ENCODE results near the gene BIRC6. TPM values are rescaled to one million over a fixed set of nuclear protein-coding genes. Genes with fewer than 3 reads are reported as not detected.
"Not testable (repeated sequence)": the region's sequence is repeated elsewhere in the genome, so short reads cannot be mapped to it uniquely, and the experiment has no call there.

Gene BIRC6
- total and polyA plus RNA-seq, 4 donors, result 60.2 to 241 (median 82.0) TPM

GRCh38 chr2:32514946-32515345 is 158.1 kb downstream of the BIRC6 start:
- H3K9me3 ChIP-seq (ENCODE audit: control insufficient read depth, insufficient read depth, low read length), result no peaks in the 10 kb centered on the region

GRCh38 chr2:32516567-32516966 is 159.7 kb downstream of the BIRC6 start:
- Histone ChIP-seq H3K4me1 (ENCODE audit: control insufficient read depth, insufficient read depth, low read length) (no peaks in the 10 kb centered on the region), H3K9me3 (ENCODE audit: control insufficient read depth, insufficient read depth, low read length) (no peaks in the 10 kb centered on the region), H3K27ac (ENCODE audit: low read depth, low read length) (no peak overlapping the region), H3K27me3 (ENCODE audit: control insufficient read depth, insufficient read depth, low read length) (no peaks in the 10 kb centered on the region), H3K36me3 (ENCODE audit: control insufficient read depth, insufficient read depth, low read length) (peaks cover 28% of the 10 kb centered on the region), H3K4me3 (ENCODE audit: low read depth, low read length) (no peak overlapping the region)
- no CpG with 5 or more reads among the region's 1 CpG for WGBS (ENCODE audit: insufficient coverage)
- DNase-seq (ENCODE audit: low read depth in 4 of 6, low spot score in 6 of 6), result no peak

More at GRCh38 chr2:32514946-32515345, 158.1 kb downstream of the BIRC6 start:
- Histone ChIP-seq H3K4me3 (ENCODE audit: low read depth, low read length) (no peak overlapping the region), H3K27me3 (ENCODE audit: control insufficient read depth, insufficient read depth, low read length) (no peaks in the 10 kb centered on the region), H3K4me1 (ENCODE audit: control insufficient read depth, insufficient read depth, low read length) (no peaks in the 10 kb centered on the region), H3K27ac (ENCODE audit: low read depth, low read length) (no peak overlapping the region), H3K36me3 (ENCODE audit: control insufficient read depth, insufficient read depth, low read length) (peaks cover 22% of the 10 kb centered on the region)
- DNase-seq (ENCODE audit: low read depth in 4 of 6, low spot score in 6 of 6), result no peak
- WGBS (ENCODE audit: insufficient coverage), result 100% methylated on average over 2 of the region's 2 CpGs

GRCh38 chr2:32522770-32523169 is 165.9 kb downstream of the BIRC6 start:
- no peak for DNase-seq (ENCODE audit: low read depth in 4 of 6, low spot score in 6 of 6)
- WGBS (ENCODE audit: insufficient coverage), result 100% methylated on average over 1 of the region's 3 CpGs
- Histone ChIP-seq H3K27me3 (ENCODE audit: control insufficient read depth, insufficient read depth, low read length) (no peaks in the 10 kb centered on the region), H3K9me3 (ENCODE audit: control insufficient read depth, insufficient read depth, low read length) (no peaks in the 10 kb centered on the region), H3K4me1 (ENCODE audit: control insufficient read depth, insufficient read depth, low read length) (no peaks in the 10 kb centered on the region), H3K27ac (ENCODE audit: low read depth, low read length) (no peak overlapping the region), H3K4me3 (ENCODE audit: low read depth, low read length) (no peak overlapping the region), H3K36me3 (ENCODE audit: control insufficient read depth, insufficient read depth, low read length) (peaks cover 17% of the 10 kb centered on the region)

GRCh38 chr2:32523686-32524085 is 166.9 kb downstream of the BIRC6 start:
- H3K36me3 ChIP-seq (ENCODE audit: control insufficient read depth, insufficient read depth, low read length), result peaks cover 17% of the 10 kb centered on the region
- 100% methylated on average over 1 of the region's 6 CpGs for WGBS (ENCODE audit: insufficient coverage)
- peak in 1 of 6 donors; percentile 1 for DNase-seq (ENCODE audit: low read depth in 4 of 6, low spot score in 6 of 6)

GRCh38 chr2:32532341-32532740 is 175.5 kb downstream of the BIRC6 start:
- no peak overlapping the region for H3K4me3 ChIP-seq (ENCODE audit: low read depth, low read length)
- no peak for DNase-seq (ENCODE audit: low read depth in 4 of 6, low spot score in 6 of 6)
- no peaks in the 10 kb centered on the region for H3K27me3 ChIP-seq (ENCODE audit: control insufficient read depth, insufficient read depth, low read length)
- H3K4me1 ChIP-seq (ENCODE audit: control insufficient read depth, insufficient read depth, low read length), result no peaks in the 10 kb centered on the region
- H3K27ac ChIP-seq (ENCODE audit: low read depth, low read length), result no peak overlapping the region
- no CpG with 5 or more reads among the region's 2 CpGs for WGBS (ENCODE audit: insufficient coverage)
- H3K36me3 ChIP-seq (ENCODE audit: control insufficient read depth, insufficient read depth, low read length), result peaks cover 6% of the 10 kb centered on the region
- no peaks in the 10 kb centered on the region for H3K9me3 ChIP-seq (ENCODE audit: control insufficient read depth, insufficient read depth, low read length)

More at GRCh38 chr2:32523686-32524085, 166.9 kb downstream of the BIRC6 start:
- H3K4me1 ChIP-seq (ENCODE audit: control insufficient read depth, insufficient read depth, low read length), result no peaks in the 10 kb centered on the region
- H3K9me3 ChIP-seq (ENCODE audit: control insufficient read depth, insufficient read depth, low read length), result no peaks in the 10 kb centered on the region
- H3K27me3 ChIP-seq (ENCODE audit: control insufficient read depth, insufficient read depth, low read length), result no peaks in the 10 kb centered on the region
- no peak overlapping the region for H3K4me3 ChIP-seq (ENCODE audit: low read depth, low read length)
- H3K27ac ChIP-seq (ENCODE audit: low read depth, low read length), result no peak overlapping the region

GRCh38 chr2:32532961-32533360 is 176.1 kb downstream of the BIRC6 start:
- Histone ChIP-seq H3K4me1 (ENCODE audit: control insufficient read depth, insufficient read depth, low read length) (no peaks in the 10 kb centered on the region), H3K4me3 (ENCODE audit: low read depth, low read length) (no peak overlapping the region), H3K27me3 (ENCODE audit: control insufficient read depth, insufficient read depth, low read length) (no peaks in the 10 kb centered on the region), H3K9me3 (ENCODE audit: control insufficient read depth, insufficient read depth, low read length) (no peaks in the 10 kb centered on the region), H3K27ac (ENCODE audit: low read depth, low read length) (no peak overlapping the region), H3K36me3 (ENCODE audit: control insufficient read depth, insufficient read depth, low read length) (peaks cover 8% of the 10 kb centered on the region)
- 100% methylated on average over 1 of the region's 1 CpG for WGBS (ENCODE audit: insufficient coverage)
- DNase-seq (ENCODE audit: low read depth in 4 of 6, low spot score in 6 of 6), result no peak

DNA sequence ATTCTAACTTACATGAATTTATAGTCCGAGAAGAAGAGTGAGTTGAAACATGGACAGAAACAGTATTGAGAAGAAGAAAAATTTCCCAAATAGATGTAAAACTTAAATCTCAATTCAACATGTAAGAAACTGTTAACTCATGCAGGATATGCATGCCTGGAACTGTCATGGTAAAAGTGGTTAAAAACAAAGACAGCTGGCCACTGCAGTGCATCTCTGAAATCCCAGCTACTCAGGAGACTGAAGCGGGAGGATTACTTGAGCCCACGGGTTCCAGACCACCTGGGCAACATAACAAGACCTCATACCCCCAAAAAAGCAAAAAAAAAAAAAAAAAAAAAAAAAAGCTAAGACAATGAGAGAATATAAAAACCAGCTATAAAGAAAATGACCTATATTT is 178.0 kb downstream of the BIRC6 start:
- no peaks in the 10 kb centered on the region for H3K27me3 ChIP-seq (ENCODE audit: control insufficient read depth, insufficient read depth, low read length)

DNA sequence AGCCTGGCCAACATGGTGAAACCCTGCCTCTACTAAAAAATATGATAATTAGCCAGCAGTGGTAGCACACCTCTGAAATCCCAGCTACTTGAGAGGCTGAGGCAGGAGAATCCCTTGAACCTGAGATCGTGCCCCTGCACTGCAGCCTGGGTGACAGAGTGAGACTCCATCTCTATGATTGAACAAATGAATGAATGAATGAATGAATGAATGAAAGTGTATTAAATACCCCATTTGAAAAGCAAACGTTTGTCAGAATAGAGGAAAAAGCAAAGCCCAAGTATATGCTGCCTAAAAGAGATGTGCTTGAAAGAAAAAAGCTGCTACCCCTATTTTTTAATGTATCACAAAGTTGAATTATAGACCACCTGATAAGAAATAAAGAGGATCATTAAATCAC is 181.9 kb downstream of the BIRC6 start:
- Histone ChIP-seq H3K4me3 (ENCODE audit: low read depth, low read length) (no peak overlapping the region), H3K9me3 (ENCODE audit: control insufficient read depth, insufficient read depth, low read length) (no peaks in the 10 kb centered on the region), H3K27ac (ENCODE audit: low read depth, low read length) (no peak overlapping the region), H3K36me3 (ENCODE audit: control insufficient read depth, insufficient read depth, low read length) (peaks cover 6% of the 10 kb centered on the region), H3K27me3 (ENCODE audit: control insufficient read depth, insufficient read depth, low read length) (no peaks in the 10 kb centered on the region), H3K4me1 (ENCODE audit: control insufficient read depth, insufficient read depth, low read length) (no peaks in the 10 kb centered on the region)
- no peak for DNase-seq (ENCODE audit: low read depth in 4 of 6, low spot score in 6 of 6)
- WGBS (ENCODE audit: insufficient coverage), result 100% methylated on average over 1 of the region's 2 CpGs

More for the DNA sequence above, 178.0 kb downstream of the BIRC6 start:
- H3K4me1 ChIP-seq (ENCODE audit: control insufficient read depth, insufficient read depth, low read length), result no peaks in the 10 kb centered on the region
- WGBS (ENCODE audit: insufficient coverage), result no CpG with 5 or more reads among the region's 3 CpGs
- H3K4me3 ChIP-seq (ENCODE audit: low read depth, low read length), result no peak overlapping the region
- DNase-seq (ENCODE audit: low read depth in 4 of 6, low spot score in 6 of 6), result no peak
- peaks cover 8% of the 10 kb centered on the region for H3K36me3 ChIP-seq (ENCODE audit: control insufficient read depth, insufficient read depth, low read length)
- H3K27ac ChIP-seq (ENCODE audit: low read depth, low read length), result no peak overlapping the region
- H3K9me3 ChIP-seq (ENCODE audit: control insufficient read depth, insufficient read depth, low read length), result no peaks in the 10 kb centered on the region

- not testable (repeated sequence) for H3K36me3 ChIP-seq (ENCODE audit: control insufficient read depth, insufficient read depth, low read length); DNase-seq (ENCODE audit: low read depth in 4 of 6, low spot score in 6 of 6); H3K27me3 ChIP-seq (ENCODE audit: control insufficient read depth, insufficient read depth, low read length); H3K27ac ChIP-seq (ENCODE audit: low read depth, low read length); H3K4me1 ChIP-seq (ENCODE audit: control insufficient read depth, insufficient read depth, low read length); H3K9me3 ChIP-seq (ENCODE audit: control insufficient read depth, insufficient read depth, low read length); H3K4me3 ChIP-seq (ENCODE audit: low read depth, low read length)
- no CpG with 5 or more reads among the region's 3 CpGs for WGBS (ENCODE audit: insufficient coverage)
These were observed 195.7 kb downstream of the BIRC6 start for GRCh38 chr2:32552483-32552882.

DNA sequence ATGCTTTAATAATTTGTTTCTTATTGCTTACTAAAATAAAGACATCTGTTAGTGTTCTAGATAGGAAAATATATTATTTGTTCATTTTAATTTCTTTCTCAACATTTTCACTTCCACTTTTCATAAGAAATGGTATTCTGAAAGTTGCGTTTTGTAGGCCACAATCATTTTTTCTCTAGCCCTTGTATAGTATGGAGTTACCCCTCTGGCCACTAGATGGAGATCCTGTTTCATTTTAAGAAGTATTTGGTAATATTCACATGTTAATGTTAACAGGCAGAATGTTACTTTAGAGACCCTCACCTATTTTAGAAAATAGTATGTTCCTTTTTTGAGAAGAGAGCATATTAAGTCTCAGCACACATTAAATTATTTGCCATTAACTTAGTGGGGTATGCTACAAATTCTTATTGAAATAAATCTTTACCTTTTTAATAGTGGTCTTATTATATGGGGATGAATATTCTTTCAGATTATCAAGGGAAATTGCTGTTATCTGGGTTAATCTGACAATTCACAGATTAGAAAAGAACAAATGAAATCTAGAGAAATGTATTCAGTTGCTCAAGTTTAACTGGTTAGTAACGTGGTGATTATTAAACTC is 197.1 kb downstream of the BIRC6 start:
- no peaks in the 10 kb centered on the region for H3K27me3 ChIP-seq (ENCODE audit: control insufficient read depth, insufficient read depth, low read length)
- no peak overlapping the region for H3K27ac ChIP-seq (ENCODE audit: low read depth, low read length)
- DNase-seq (ENCODE audit: low read depth in 4 of 6, low spot score in 6 of 6), result peak in 3 of 6 donors; percentile 46 to 88 (median 66)
- H3K4me1 ChIP-seq (ENCODE audit: control insufficient read depth, insufficient read depth, low read length), result no peaks in the 10 kb centered on the region
- H3K4me3 ChIP-seq (ENCODE audit: low read depth, low read length), result no peak overlapping the region
- WGBS (ENCODE audit: insufficient coverage), result no CpG with 5 or more reads among the region's 2 CpGs
- peaks cover 6% of the 10 kb centered on the region for H3K36me3 ChIP-seq (ENCODE audit: control insufficient read depth, insufficient read depth, low read length)
- no peaks in the 10 kb centered on the region for H3K9me3 ChIP-seq (ENCODE audit: control insufficient read depth, insufficient read depth, low read length)
